ENCODE results near the gene TTC6. TPM values are rescaled to one million over a fixed set of nuclear protein-coding genes. Genes with fewer than 3 reads are reported as not detected.

The TTC6 gene
- not detected for total RNA-seq

- TF ChIP-seq POLR2A (IDR thresholded peaks at IDR 0.05) = no peak
- TF ChIP-seq CTCF (IDR thresholded peaks at IDR 0.05 in 4 of 5, conservative IDR thresholded peaks at IDR 0.05 in 1 of 5) = no peak
- Histone ChIP-seq H3K4me1 (peaks cover 15 to 29% of the 10 kb centered on the region in 2 donors), H3K9me3 (no peaks in the 10 kb centered on the region), H3K36me3 (no peaks in the 10 kb centered on the region), H3K27ac (no peak within 1 kb of the TSS), H3K4me3 (peak within 1 kb of the TSS; percentile 27 to 45 (median 34)), H3K27me3 (peaks cover 97 to 98% (median 97%) of the 10 kb centered on the region in 3 donors)
- in situ Hi-C loops (cut with MboI; ENCODE audit: low sequenced_read_pairs in 4 of 4) = loop anchor here in 2 of 4 donors (25.0 kb wide), 2 partner anchors 933 to 1083 kb away; partner anchors contain the start of genes NKX2-1 (in 1 of the 2) and PAX9 (in 1 of the 2)
- intact Hi-C loops (cut with DNase I; ENCODE audit: low total_unique reads) = loop anchor here (10.0 kb wide), 1 partner anchor 1100 kb away; no protein-coding TSS in a partner anchor
- ATAC-seq (peak; percentile 47 to 61), DNase-seq (no peak)
These were observed at the start of gene TTC6, which contains the start of gene FOXA1 for GRCh38 chr14:37594971-37595808. Gene TTC6, plus strand, starts transcription at chr14:37595629. Its CDS starts 26,436 bp downstream, at chr14:37622065. Gene FOXA1, minus strand, starts transcription at chr14:37595249. Its CDS starts 277 bp downstream, at chr14:37594972.

- Histone ChIP-seq H3K36me3 (no peaks in the 10 kb centered on the region), H3K4me3 (no peak overlapping the region), H3K27ac (no peak overlapping the region), H3K4me1 (no peaks in the 10 kb centered on the region), H3K9me3 (no peaks in the 10 kb centered on the region), H3K27me3 (peaks cover 0 to 3% (median 0%) of the 10 kb centered on the region in 3 donors)
- TF ChIP-seq CTCF (IDR thresholded peaks at IDR 0.05 in 4 of 5, conservative IDR thresholded peaks at IDR 0.05 in 1 of 5) (no peak), POLR2A (IDR thresholded peaks at IDR 0.05) (no peak)
- intact Hi-C loops (cut with DNase I; ENCODE audit: low total_unique reads) (no loop called here), in situ Hi-C loops (cut with MboI; ENCODE audit: low sequenced_read_pairs in 4 of 4) (no loop called here)
- DNase-seq (no peak), ATAC-seq (no peak)
These were observed 48.6 kb upstream of the TTC6 start for GRCh38 chr14:37546621-37547447.

- DNase-seq = no peak
- Histone ChIP-seq H3K4me1 (no peaks in the 10 kb centered on the region), H3K4me3 (no peak overlapping the region), H3K27ac (no peak overlapping the region), H3K9me3 (no peaks in the 10 kb centered on the region), H3K27me3 (peaks cover 0 to 3% (median 0%) of the 10 kb centered on the region in 3 donors), H3K36me3 (no peaks in the 10 kb centered on the region)
- intact Hi-C loops (cut with DNase I; ENCODE audit: low total_unique reads) (no loop called here), in situ Hi-C loops (cut with MboI; ENCODE audit: low sequenced_read_pairs in 4 of 4) (no loop called here)
- TF ChIP-seq POLR2A (IDR thresholded peaks at IDR 0.05) = no peak
- no peak for TF ChIP-seq CTCF (IDR thresholded peaks at IDR 0.05 in 4 of 5, conservative IDR thresholded peaks at IDR 0.05 in 1 of 5)
- no peak for ATAC-seq
These were observed 44.9 kb upstream of the TTC6 start for GRCh38 chr14:37550511-37550910.

GRCh38 chr14:37551119-37551518 is 44.3 kb upstream of the TTC6 start:
- ATAC-seq (no peak), DNase-seq (no peak)
- Histone ChIP-seq H3K36me3 (no peaks in the 10 kb centered on the region), H3K4me3 (no peak overlapping the region), H3K27ac (no peak overlapping the region), H3K9me3 (no peaks in the 10 kb centered on the region), H3K4me1 (no peaks in the 10 kb centered on the region), H3K27me3 (peaks cover 0 to 3% (median 0%) of the 10 kb centered on the region in 3 donors)
- in situ Hi-C loops (cut with MboI; ENCODE audit: low sequenced_read_pairs in 4 of 4) (no loop called here), intact Hi-C loops (cut with DNase I; ENCODE audit: low total_unique reads) (no loop called here)
- TF ChIP-seq POLR2A (IDR thresholded peaks at IDR 0.05) (no peak), CTCF (IDR thresholded peaks at IDR 0.05 in 4 of 5, conservative IDR thresholded peaks at IDR 0.05 in 1 of 5) (no peak)

All from gastrocnemius medialis (tissue), 4 donors.